HG03521 (cell line): ENCODE data around the gene LCN12.
A peak's percentile ranks its signal among the peaks of the same experiment; 100 is the strongest.
"Not testable (repeated sequence)": the region's sequence is repeated elsewhere in the genome, so short reads cannot be mapped to it uniquely, and the experiment has no call there.

ENCODE experiments used
- ATAC-seq: cut with Tn5 transposase; IDR thresholded peaks from one replicate; pipeline ENCODE4 v1.9.1; 2021; ENCODE audit warnings: mild to moderate bottlenecking, moderate library complexity; ENCODE audit not compliant: unreplicated experiment

LCN12 gene

DNA sequence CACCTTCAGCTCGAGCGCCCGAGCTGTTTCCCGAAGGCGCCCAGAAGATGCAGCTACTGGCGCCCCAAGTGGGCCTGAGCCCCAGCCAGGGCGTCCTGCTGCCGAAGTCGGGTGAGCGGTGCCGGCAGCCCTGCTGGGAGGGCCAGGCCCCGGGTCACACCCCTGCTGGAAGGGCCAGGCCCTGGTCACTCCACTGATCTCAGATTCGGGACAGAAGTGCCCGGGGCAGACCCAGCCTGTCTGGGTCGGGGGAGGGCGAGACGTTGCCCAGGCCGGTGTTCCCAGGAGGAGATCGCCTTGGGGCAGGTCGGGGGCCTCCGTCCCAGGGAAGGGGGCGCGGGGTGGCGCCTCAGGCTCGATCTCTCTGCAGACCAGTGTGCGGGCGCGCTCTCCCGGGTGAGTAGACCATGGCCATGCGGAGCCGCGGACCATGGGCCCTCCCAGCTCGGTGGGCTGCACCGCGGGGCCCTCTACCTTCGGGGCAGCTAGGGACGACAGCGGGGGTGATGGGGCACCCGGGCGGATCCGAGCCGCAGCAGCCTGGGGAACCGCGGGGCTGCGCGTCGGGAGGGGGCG lies 33.0 kb downstream of the LCN12 start:
- ATAC-seq, result no peak

GRCh38 chr9:136985853-136986252 lies 33.8 kb downstream of the LCN12 start:
- ATAC-seq, result no peak

- no peak for ATAC-seq
Observed at GRCh38 chr9:136988872-136989271, 36.8 kb downstream of the LCN12 start.

DNA sequence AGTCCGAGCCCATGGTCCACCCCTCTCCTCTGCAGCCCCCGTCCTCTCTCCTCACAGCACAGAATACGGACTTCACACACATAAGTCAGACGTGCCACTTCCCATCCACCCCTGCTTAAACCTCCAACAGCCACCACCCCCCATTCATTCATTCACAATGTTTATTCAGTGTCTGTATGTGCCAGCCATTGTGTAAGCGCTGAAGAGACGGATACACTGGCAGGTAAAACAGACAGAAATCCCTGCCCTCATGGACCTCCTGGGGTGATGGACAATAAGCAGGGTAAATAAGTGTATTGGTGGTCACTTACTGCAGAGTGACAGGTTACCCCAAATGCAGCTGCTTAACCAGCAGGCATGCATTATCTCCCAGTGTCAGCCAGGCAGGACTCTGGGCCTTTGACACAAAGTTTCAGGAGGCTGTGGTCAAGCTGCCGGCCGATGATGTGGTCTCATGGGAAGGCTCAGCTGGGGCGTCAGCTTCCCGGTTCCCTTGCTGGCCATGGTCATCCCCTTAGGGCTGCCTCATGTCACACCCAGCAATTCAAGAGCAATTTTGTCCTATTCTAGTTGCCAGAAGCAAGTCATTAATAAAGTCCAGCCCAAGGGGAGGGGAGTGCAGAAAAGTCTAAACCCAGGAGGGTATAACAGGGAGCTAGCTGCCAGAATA lies 38.3 kb downstream of the LCN12 start:
- ATAC-seq, result no peak

DNA sequence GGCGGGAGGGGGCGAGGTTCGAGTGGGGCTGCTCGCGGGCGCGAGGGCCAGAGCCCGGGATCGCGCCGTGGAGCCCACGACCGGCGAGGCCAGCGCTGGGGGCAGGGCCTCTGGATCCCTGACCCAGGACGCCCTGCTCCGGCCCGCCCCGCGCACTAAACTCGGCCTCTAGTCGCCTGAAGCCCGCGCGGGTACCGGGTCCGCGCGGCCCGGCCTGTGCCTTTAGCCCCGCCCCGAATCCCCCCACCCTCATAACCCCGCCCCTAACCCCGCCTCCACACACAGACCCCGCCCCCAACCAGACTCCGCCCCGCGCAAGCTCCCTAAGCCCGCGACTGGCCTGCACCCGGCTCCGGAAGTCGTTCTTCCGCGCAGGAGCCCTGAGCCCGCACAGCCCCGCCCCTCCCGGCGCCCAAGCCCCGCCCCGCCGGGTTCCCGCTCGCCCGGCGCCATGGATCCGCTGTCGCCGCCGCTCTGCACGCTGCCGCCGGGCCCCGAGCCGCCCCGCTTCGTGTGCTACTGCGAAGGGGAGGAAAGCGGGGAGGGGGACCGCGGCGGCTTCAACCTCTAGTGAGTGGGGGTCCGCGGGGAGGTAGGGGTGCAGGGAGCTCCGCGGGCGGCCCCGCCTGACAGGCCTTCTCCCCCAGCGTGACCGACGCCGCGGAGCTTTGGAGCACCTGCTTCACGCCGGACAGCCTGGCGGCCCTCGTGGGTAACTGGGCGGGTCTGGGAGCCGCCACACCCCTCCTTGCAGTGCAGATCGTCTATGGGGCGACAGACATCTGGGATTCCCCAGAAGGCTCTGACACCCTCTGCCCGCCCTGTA lies 40.1 kb downstream of the LCN12 start, which contains the start of gene PAXX:
Gene PAXX (plus strand): TSS at position 430 of the 826 bp plus-strand sequence. CDS start 22 bp downstream, at position 452.
- ATAC-seq, result peak; percentile 80

DNA sequence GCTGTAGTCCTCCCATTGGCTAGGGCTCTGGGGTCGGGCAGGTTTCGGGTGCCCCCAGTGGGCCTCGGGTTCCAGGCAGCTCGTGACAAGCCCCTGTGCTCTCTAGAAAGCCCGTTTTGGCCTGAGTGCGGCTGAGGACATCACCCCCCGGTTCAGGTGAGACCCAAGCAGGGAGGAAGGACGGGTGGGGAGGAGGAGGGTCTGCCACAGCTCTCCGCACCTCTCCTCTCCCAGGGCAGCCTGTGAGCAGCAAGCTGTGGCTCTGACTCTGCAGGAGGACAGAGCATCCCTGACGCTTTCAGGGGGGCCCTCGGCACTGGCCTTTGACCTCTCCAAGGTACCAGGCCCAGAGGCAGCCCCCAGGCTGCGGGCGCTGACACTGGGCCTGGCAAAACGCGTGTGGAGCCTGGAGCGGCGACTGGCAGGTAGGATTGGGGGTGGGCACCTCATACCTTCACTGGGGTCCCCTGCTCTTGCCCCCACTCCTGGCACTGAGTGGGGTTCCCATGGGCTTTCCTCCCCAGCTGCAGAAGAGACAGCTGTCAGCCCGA lies 40.8 kb downstream of the LCN12 start:
- no peak for ATAC-seq

GRCh38 chr9:136994180-136994887 lies 42.3 kb downstream of the LCN12 start:
- ATAC-seq, result no peak

DNA sequence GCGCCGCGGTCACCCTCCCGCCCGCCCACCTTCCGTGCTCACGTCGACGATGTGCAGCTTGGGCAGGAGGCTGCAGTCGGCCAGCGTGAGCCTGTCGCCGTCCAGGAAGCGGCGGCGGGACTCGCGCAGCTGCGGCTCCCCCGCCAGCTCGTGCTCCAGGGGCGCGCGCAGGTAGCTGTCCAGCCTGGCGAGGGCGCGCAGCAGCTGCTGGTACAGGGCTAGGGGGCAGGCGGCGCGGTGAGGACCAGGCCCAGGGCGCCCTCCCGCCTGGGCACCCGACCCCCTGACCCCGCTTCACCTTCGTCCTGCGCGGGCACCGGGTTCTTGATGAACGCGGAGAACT lies 42.8 kb downstream of the LCN12 start:
- no peak for ATAC-seq

DNA sequence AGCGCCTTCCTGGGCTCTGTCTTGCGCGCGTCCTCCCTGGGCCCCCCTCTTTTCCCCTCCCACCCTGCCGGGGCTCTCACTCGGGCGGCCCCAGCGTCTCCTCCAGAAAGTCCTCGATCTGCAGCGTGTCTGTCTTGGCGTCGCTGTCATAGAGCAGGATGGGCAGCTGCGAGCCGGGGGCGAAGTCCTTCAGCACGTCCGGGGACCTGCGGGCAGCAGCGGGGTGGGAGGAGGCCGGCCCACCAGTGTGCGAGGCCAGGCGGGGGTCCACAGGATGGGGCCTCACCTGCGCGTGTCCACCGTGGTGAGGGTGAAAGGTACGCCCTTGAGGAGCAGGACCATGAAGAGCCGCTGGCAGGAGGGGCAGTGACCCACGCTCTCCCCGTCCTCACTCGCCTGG lies 43.3 kb downstream of the LCN12 start:
- no peak for ATAC-seq

- no peak for ATAC-seq
Observed at GRCh38 chr9:136995772-136996311, 43.8 kb downstream of the LCN12 start.

DNA sequence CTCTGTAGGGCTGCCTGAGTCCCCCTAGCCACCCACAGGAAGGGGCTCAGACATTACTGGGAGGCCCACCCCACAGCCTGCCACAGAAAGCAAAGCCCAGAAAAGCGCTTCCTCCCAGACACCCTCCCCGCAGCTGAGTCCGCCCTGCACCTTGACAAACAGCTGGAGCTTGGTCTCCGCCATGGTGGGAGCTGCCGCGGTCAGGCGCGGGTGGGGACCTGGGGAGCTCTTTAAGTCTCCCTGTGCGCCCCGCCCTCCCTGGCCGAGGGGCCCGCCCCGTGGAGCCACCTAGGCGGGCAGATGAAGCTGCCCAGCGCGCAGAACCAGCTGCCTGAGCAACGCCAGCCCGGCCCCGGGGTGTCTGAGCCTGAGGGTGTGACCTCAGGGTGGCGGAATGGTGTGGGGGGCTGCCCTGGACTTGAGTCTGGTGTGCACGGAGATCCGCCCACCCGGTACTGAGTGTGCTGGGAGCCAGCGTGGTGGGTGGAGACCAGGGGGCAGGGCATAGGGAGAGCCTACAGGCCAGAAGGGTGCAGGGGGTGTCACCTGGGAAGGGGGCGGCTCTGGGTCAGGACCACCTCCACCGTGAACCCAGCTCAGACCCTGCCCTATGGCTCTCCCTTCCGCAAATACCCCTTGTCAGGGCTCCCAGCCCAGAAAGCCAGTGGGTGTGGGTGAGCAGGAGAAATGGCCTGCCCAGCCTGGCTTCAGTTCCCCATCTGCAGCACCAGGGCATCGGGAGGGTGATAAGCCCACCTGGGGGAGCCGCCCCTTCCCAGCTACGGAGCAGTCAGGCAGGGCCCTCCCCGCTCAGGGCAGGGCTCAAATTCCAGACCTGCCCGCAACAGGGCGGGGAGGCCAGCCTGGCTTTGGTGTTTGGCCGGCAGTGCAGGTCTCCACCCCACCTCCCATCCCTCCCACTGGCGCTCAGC lies 44.6 kb downstream of the LCN12 start, which contains the start of gene CLIC3:
Gene CLIC3 (minus strand): TSS at position 208 of the 932 bp plus-strand sequence. CDS start 25 bp downstream, at position 183.
- no peak for ATAC-seq

GRCh38 chr9:136997371-136997770 lies 45.3 kb downstream of the LCN12 start:
- no peak for ATAC-seq

DNA sequence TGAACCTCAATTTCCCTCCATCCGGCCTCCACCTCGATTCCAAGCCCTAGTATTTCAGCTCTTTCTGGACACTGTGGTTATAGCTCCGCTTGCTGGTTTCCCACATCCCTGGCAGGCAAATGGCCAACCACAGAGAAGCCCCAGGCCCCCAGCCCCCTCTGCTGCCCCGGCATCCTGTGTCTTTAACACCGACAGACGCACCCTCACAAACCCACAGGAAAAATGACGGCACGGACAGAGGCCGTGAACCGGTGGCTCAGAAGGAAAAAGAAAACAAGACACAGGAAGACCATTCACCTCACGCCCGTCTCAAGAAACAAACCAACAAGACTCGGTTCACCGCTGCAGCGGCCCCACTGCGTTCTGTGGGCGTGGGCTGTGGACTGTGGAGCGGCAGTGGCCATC lies 45.8 kb downstream of the LCN12 start:
- no peak for ATAC-seq

GRCh38 chr9:137000177-137000930 lies 48.3 kb downstream of the LCN12 start:
- peak; percentile 63 for ATAC-seq

GRCh38 chr9:137001857-137002645 lies 50.0 kb downstream of the LCN12 start:
- ATAC-seq, result no peak

DNA sequence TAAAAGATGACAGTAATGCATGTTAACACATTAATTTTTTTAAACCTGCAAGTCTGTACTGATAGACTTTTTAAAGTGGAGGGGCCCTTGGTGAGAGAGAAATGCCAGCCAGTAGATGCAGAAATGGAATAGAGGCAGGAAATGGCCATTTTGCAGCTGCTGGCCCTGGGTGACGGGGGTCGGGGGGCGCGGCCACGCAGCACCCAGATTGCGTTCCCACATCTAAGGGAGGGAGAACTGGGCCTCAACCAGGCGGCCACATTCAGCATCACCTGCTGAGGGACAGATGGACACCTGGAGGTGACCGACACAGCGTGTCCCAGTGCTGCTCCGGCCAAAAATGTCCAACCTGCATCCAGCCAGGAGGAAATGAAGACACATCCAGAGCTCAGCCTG lies 50.6 kb downstream of the LCN12 start:
- ATAC-seq, result no peak

DNA sequence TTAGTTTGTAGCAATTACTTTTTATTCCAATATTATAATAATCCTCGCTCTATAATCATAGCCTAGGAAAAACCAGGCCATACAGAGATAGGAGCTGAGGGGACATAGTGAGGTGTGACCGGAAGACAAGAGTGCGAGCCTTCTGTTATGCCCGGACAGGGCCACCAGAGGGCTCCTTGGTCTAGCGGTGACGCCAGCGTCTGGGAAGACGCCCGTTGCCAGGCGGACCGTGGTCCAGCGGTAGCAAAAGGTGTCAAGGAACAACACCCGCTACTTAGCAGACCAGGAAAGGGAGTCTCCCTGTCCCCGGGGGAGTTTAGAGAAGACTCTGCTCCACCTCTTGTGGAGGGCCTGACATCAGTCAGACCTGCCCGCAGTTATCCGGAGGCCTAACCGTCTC lies 52.2 kb downstream of the LCN12 start:
- not testable (repeated sequence) for ATAC-seq
